H1 (cell line): ENCODE measurements around the gene PAPOLA. TPM values are rescaled to one million over a fixed set of nuclear protein-coding genes. Genes with fewer than 3 reads are reported as not detected.

Experiments
- SRF ChIP-seq: IDR thresholded peaks from 2 replicates; pipeline ENCODE4 v1.6.1; 2011; ENCODE audit warnings: mild to moderate bottlenecking, low read depth, low read length, moderate library complexity
- polyA plus RNA-seq, 7 experiments: library from polyadenylated mRNA; depleted of rRNA in 3 of 7; stranded (reverse) in 5 of 7; unstranded in 2 of 7; fragments of >200 nt in 5 of 7; fragments of 200-250 nt in 2 of 7; gene quantifications; 1 replicate in 5 of 7; 2 replicates in 1 of 7; 4 replicates in 1 of 7; pipeline versions ENCODE4 v1.2.1 to v1.2.3, GENCODE V29; 2011 to 2013; ENCODE audit warnings: missing spikeins in 2 of 7, mixed read lengths in 2 of 7
- total RNA-seq: library from RNA; stranded (reverse); fragmentation: NEBNext Ultra II Directional; extraction: Animal tissue kit (Norgen Biotek cat#: 25700); gene quantifications from 2 replicates; pipeline ENCODE4 v1.2.1, GENCODE V29; 2021

PAPOLA gene
- total and polyA plus RNA-seq, 2 of the 8 experiments (the other 6 are each of a cell fraction or from before 2014, with no cell fraction given), result 163 to 239 TPM

DNA sequence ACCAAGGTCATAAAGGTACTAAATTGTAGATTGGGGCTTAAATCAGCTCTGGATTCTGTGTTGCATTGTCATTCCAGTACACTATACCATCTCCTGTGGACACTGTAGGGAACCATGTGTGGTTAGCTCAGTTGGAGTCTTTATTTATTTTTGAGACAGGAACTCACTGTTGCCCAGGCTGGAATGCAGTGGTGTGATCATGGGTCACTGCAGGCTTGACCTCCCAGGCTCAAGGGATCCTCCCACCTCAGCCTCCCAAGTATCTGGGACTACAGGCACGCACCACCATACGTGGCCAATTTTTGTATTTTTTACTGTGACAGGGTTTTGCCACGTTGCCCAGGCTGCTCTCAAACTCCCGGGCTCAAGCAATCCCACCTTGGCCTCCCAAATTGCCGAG is 6.7 kb downstream of the PAPOLA start (continued):
- no peak for TF ChIP-seq SRF
